HG03039 (cell line): Measurements from ENCODE around the gene TFAP2E.
"Not testable (repeated sequence)": the region's sequence is repeated elsewhere in the genome, so short reads cannot be mapped to it uniquely, and the experiment has no call there.

Experiments
- ATAC-seq: cut with Tn5 transposase; IDR thresholded peaks from one replicate; pipeline ENCODE4 v1.9.1; 2021; ENCODE audit warnings: mild to moderate bottlenecking, moderate library complexity; ENCODE audit not compliant: unreplicated experiment

TFAP2E gene

GRCh38 chr1:35571263-35571662, 1.9 kb upstream of the TFAP2E start:
- no peak for ATAC-seq

- ATAC-seq = no peak
Measured at GRCh38 chr1:35572296-35572695, 818 bp upstream of the TFAP2E start.

- ATAC-seq = no peak
Measured at GRCh38 chr1:35574125-35574654, 1.1 kb downstream of the TFAP2E start.

GRCh38 chr1:35574655-35575415, 1.7 kb downstream of the TFAP2E start:
- no peak for ATAC-seq

- no peak for ATAC-seq
Measured at GRCh38 chr1:35575416-35575958, 2.4 kb downstream of the TFAP2E start.

GRCh38 chr1:35576061-35576765, 3.1 kb downstream of the TFAP2E start:
- no peak for ATAC-seq

- ATAC-seq = not testable (repeated sequence)
Measured at GRCh38 chr1:35576766-35577070, 3.6 kb downstream of the TFAP2E start.

- no peak for ATAC-seq
Measured at GRCh38 chr1:35577071-35577998, 4.2 kb downstream of the TFAP2E start.

- no peak for ATAC-seq
Measured at GRCh38 chr1:35580949-35581388, 7.9 kb downstream of the TFAP2E start.

- ATAC-seq = not testable (repeated sequence)
Measured at GRCh38 chr1:35581621-35582020, 8.5 kb downstream of the TFAP2E start.

- ATAC-seq = no peak
Measured at GRCh38 chr1:35585281-35585680, 12.2 kb downstream of the TFAP2E start.

GRCh38 chr1:35585805-35586204, 12.7 kb downstream of the TFAP2E start:
- ATAC-seq = not testable (repeated sequence)

GRCh38 chr1:35586808-35587207, 13.7 kb downstream of the TFAP2E start:
- no peak for ATAC-seq

- ATAC-seq = no peak
Measured at GRCh38 chr1:35587736-35588135, 14.6 kb downstream of the TFAP2E start.

- no peak for ATAC-seq
Measured at GRCh38 chr1:35588197-35588910, 15.2 kb downstream of the TFAP2E start.

GRCh38 chr1:35589516-35590427, 16.7 kb downstream of the TFAP2E start:
- no peak for ATAC-seq

GRCh38 chr1:35590476-35591040, 17.4 kb downstream of the TFAP2E start:
- no peak for ATAC-seq

- no peak for ATAC-seq
Measured at GRCh38 chr1:35591211-35591610, 18.1 kb downstream of the TFAP2E start.
